IPS-18a (cell line): ENCODE measurements around the gene ZBTB9.
"Not testable (repeated sequence)": the region's sequence is repeated elsewhere in the genome, so short reads cannot be mapped to it uniquely, and the experiment has no call there.

Experiments
- H3K27ac ChIP-seq: one replicate; pipeline ENCODE4 v1.5.1; 2013; ENCODE audit warnings: low read length
- H3K27me3 ChIP-seq: one replicate; pipeline ENCODE4 v1.6.1; 2013; ENCODE audit warnings: mild to moderate bottlenecking, low read length; ENCODE audit not compliant: control insufficient read depth, insufficient read depth
- H3K36me3 ChIP-seq: one replicate; pipeline ENCODE4 v1.6.1; 2013; ENCODE audit warnings: low read depth, low read length; ENCODE audit not compliant: control insufficient read depth
- H3K4me1 ChIP-seq: one replicate; pipeline ENCODE4 v1.6.1; 2013; ENCODE audit warnings: low read depth, low read length; ENCODE audit not compliant: control insufficient read depth
- H3K4me3 ChIP-seq: one replicate; pipeline ENCODE4 v1.5.1; 2013; ENCODE audit warnings: low read length
- H3K9ac ChIP-seq: one replicate; pipeline ENCODE4 v1.6.1; 2013; ENCODE audit warnings: mild to moderate bottlenecking, low read length, moderate library complexity
- H3K9me3 ChIP-seq: one replicate; pipeline ENCODE4 v1.6.1; 2013; ENCODE audit warnings: low read depth, low read length; ENCODE audit not compliant: control insufficient read depth

The ZBTB9 gene

DNA sequence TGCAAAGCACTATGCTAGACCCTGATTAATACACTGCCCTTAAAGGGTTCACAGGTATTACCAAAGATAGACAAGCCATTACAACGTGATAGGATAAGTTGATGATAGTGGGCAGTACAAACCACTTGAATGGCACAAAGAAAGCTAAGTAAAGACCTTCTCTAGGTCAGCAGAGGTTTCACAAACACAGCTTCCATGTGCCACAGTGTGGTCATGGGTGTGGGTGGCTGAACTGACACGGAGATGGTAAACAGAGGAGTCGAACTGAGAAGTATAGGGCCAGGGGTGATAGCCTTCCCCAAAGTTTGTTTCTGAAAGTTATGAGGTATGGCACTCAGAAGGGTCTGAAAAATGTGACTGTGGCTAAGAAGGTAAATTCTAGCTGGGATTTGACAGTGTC, 4.3 kb downstream of the ZBTB9 start:
- Histone ChIP-seq H3K9me3 (no peaks in the 10 kb centered on the region), H3K4me3 (no peak overlapping the region), H3K27me3 (no peaks in the 10 kb centered on the region), H3K4me1 (no peaks in the 10 kb centered on the region), H3K27ac (no peak overlapping the region), H3K9ac (no peak overlapping the region), H3K36me3 (peaks cover 13% of the 10 kb centered on the region)

- Histone ChIP-seq H3K27ac (no peak overlapping the region), H3K27me3 (no peaks in the 10 kb centered on the region), H3K4me1 (no peaks in the 10 kb centered on the region), H3K36me3 (peaks cover 13% of the 10 kb centered on the region), H3K4me3 (no peak overlapping the region), H3K9ac (no peak overlapping the region), H3K9me3 (no peaks in the 10 kb centered on the region)
Observed at GRCh38 chr6:33459226-33459625, 4.8 kb downstream of the ZBTB9 start.

GRCh38 chr6:33466075-33466735, 11.8 kb downstream of the ZBTB9 start:
- no peaks in the 10 kb centered on the region for H3K27me3 ChIP-seq
- H3K4me3 ChIP-seq = no peak overlapping the region
- no peaks in the 10 kb centered on the region for H3K36me3 ChIP-seq
- H3K4me1 ChIP-seq = no peaks in the 10 kb centered on the region
- no peaks in the 10 kb centered on the region for H3K9me3 ChIP-seq
- no peak overlapping the region for H3K27ac ChIP-seq
- H3K9ac ChIP-seq = no peak overlapping the region

DNA sequence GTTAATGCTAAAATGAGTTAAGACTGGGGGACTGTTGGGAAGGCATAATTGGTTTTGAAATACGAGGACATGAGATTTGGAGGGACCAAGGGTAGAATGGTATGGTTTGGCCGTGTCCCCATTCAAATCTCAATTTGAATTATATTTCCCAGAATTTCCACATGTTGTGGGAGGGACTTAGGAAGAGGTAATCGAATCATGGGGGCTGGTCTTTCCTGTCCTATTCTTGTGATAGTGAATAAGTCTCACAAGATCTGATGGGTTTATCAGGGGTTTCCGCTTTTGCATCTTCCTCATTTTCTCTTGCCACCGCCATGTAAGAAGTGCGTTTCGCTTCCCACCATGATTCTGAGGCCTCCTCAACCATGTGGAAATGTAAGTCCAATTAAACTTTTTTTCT, 12.7 kb downstream of the ZBTB9 start:
- no peaks in the 10 kb centered on the region for H3K4me1 ChIP-seq
- no peaks in the 10 kb centered on the region for H3K36me3 ChIP-seq
- H3K9ac ChIP-seq = no peak overlapping the region
- no peaks in the 10 kb centered on the region for H3K9me3 ChIP-seq
- no peak overlapping the region for H3K27ac ChIP-seq
- H3K27me3 ChIP-seq = no peaks in the 10 kb centered on the region
- H3K4me3 ChIP-seq = no peak overlapping the region

DNA sequence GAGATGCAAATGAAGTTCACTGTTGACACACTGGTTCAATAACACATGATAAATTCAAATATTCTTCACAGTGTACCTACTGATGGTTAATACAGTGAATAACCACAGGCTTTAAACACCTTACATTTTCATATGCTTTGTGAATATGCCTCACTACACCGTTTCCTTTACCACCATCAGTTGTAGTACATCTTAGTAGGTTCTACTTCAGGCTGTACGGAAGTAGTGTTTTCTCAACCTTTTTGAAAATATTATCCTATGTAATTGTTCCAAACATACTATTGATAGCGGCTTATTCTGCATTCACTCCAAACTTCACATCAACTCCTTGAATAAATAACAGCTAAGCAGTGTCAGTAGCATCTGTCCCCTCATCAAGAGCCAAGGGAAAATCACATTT, 15.3 kb downstream of the ZBTB9 start:
- no peak overlapping the region for H3K9ac ChIP-seq
- H3K9me3 ChIP-seq = no peaks in the 10 kb centered on the region
- H3K36me3 ChIP-seq = no peaks in the 10 kb centered on the region
- no peaks in the 10 kb centered on the region for H3K4me1 ChIP-seq
- H3K4me3 ChIP-seq = no peak overlapping the region
- H3K27me3 ChIP-seq = no peaks in the 10 kb centered on the region
- H3K27ac ChIP-seq = no peak overlapping the region

- Histone ChIP-seq H3K9ac (no peak overlapping the region), H3K27me3 (no peaks in the 10 kb centered on the region), H3K9me3 (no peaks in the 10 kb centered on the region), H3K36me3 (no peaks in the 10 kb centered on the region), H3K4me1 (no peaks in the 10 kb centered on the region), H3K4me3 (no peak overlapping the region), H3K27ac (no peak overlapping the region)
Observed at GRCh38 chr6:33477864-33478263, 23.5 kb downstream of the ZBTB9 start.

DNA sequence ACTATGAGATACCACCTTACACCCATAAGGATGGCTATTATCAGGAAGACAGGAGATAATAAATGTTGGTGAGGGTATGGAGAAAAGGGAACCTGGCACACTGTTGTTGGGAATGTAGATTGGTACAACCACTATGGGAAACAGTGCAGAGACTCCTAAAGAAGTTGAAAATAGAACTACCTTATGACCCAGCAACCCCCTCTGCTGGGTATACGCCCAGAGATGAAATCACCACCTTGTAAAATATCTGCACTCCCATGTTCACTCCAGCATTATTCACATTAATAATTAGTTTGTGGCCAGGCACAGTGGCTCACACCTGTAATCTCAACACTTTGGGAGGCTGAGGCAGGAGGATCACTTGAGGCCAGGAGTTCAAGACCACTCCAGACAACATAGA, 26.8 kb downstream of the ZBTB9 start:
- no peaks in the 10 kb centered on the region for H3K36me3 ChIP-seq
- no peaks in the 10 kb centered on the region for H3K4me1 ChIP-seq
- no peaks in the 10 kb centered on the region for H3K27me3 ChIP-seq
- no peak overlapping the region for H3K9ac ChIP-seq
- no peak overlapping the region for H3K27ac ChIP-seq
- H3K9me3 ChIP-seq = no peaks in the 10 kb centered on the region
- H3K4me3 ChIP-seq = no peak overlapping the region

DNA sequence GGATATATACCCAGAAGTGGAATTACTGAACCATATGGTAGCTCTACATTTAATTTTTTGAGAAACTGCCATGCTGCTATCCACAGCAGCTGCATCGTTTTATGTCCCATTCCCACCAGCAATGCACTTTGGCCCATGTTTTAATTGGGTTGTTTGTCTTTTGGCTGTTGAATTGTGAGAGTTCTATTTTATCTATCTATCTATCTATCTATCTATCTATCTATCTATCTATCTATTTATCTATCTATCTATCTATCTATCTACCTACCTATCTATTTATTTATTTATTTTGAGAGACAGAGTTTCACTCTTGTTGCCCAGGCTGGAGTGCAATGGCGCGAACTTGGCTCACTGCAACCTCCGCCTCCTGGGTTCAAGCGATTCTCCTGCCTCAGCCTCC, 28.2 kb downstream of the ZBTB9 start:
- not testable (repeated sequence) for H3K4me1 ChIP-seq, H3K4me3 ChIP-seq, H3K36me3 ChIP-seq, H3K27me3 ChIP-seq, H3K27ac ChIP-seq, H3K9me3 ChIP-seq, H3K9ac ChIP-seq

- Histone ChIP-seq H3K36me3 (no peaks in the 10 kb centered on the region), H3K4me1 (no peaks in the 10 kb centered on the region), H3K4me3 (no peak overlapping the region), H3K9ac (no peak overlapping the region), H3K27me3 (no peaks in the 10 kb centered on the region), H3K27ac (no peak overlapping the region), H3K9me3 (no peaks in the 10 kb centered on the region)
Observed at GRCh38 chr6:33483678-33484077, 29.3 kb downstream of the ZBTB9 start.

GRCh38 chr6:33484673-33485262, 30.4 kb downstream of the ZBTB9 start:
- not testable (repeated sequence) for H3K27me3 ChIP-seq, H3K4me1 ChIP-seq, H3K9ac ChIP-seq, H3K36me3 ChIP-seq, H3K27ac ChIP-seq, H3K9me3 ChIP-seq, H3K4me3 ChIP-seq

- not testable (repeated sequence) for H3K4me3 ChIP-seq, H3K9ac ChIP-seq, H3K36me3 ChIP-seq, H3K9me3 ChIP-seq, H3K27ac ChIP-seq, H3K27me3 ChIP-seq, H3K4me1 ChIP-seq
Observed at GRCh38 chr6:33485680-33486079, 31.3 kb downstream of the ZBTB9 start.

DNA sequence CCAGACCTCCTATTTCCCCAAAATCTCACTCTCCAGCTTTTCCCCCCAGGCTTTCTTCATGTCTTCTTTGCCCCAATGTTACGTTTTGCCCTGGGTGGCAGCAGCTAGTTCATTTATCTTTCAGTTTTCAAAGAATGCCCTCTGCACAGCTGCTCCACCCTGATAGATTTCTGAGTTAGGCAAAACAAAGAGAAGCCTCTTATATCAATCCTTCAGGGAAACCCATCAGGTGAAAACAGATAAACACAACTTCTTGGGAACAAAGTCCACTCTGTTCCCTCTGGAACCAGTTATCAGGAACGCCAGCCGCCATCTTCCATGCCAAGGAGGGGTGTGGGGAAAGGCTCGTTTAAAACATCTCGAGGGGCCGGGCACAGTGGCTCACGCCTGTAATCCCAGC, 34.0 kb downstream of the ZBTB9 start:
- Histone ChIP-seq H3K4me1 (no peaks in the 10 kb centered on the region), H3K27me3 (no peaks in the 10 kb centered on the region), H3K36me3 (no peaks in the 10 kb centered on the region), H3K9ac (no peak overlapping the region), H3K9me3 (no peaks in the 10 kb centered on the region), H3K27ac (no peak overlapping the region), H3K4me3 (no peak overlapping the region)
